Left cardiac atrium (tissue), 4 donors: ENCODE data around the gene FAM124B. TPM values are rescaled to one million over a fixed set of nuclear protein-coding genes. Genes with fewer than 3 reads are reported as not detected.

Experiments
- ATAC-seq, 2 donors: fragments of 200-7000 bp; cut with Tn5 transposase; one replicate each; pipeline ENCODE4 v1.9.1; 2020; ENCODE audit warnings: mild to moderate bottlenecking in 2 of 2, moderate library complexity in 2 of 2
- DNase-seq: peaks from one replicate; pipeline ENCODE4 v3.0.0-alpha.2; 2020
- intact Hi-C, 2 donors: fragments of 100-400 bp; cut with DNase I; formaldehyde crosslinking; loops; one replicate each; pipeline versions ENCODE4 v1.14.1 to v1.15.1; 2022 to 2023
- long read RNA-seq: library from polyadenylated mRNA; unstranded; transcript quantifications from one replicate; pipeline ENCODE4 v2.0.0, GENCODE V29; 2021
- total RNA-seq, 2 donors: library from RNA; stranded (reverse); fragmentation: NEBNext Ultra II Directional; extraction: Animal tissue kit (Norgen Biotek cat#: 25700); gene quantifications; one replicate each; pipeline ENCODE4 v1.2.1, GENCODE V29; 2021
- donor health status: DM: no; HTN: yes; CAD: no.
- donor health status: DM: no; HTN: yes; CAD: no; lungs with severe emphysema.
- donor health status: DM: yes; HTN: yes; CAD: no.
- donor health status: Dilated cardiomyopathy.

The FAM124B gene, protein sequence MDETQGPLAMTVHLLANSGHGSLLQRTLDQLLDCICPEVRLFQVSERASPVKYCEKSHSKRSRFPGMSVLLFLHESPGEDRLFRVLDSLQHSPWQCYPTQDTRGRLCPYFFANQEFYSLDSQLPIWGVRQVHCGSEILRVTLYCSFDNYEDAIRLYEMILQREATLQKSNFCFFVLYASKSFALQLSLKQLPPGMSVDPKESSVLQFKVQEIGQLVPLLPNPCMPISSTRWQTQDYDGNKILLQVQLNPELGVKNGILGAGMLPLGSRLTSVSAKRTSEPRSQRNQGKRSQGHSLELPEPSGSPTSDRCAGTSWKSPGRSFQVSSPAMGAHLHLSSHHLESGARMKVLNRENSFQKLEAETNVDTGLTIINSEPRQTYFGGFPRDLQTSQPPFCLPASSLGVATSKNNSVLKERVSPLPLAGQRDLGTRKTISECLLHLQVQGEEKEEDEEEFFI
- total RNA-seq, result 1 to 10 TPM; 1.3 to 2.7 TPM
- long read RNA-seq, transcript FAM124B-203 (2 exons, 2,509 nt), result major isoform, 5 of 7 reads
- long read RNA-seq, partial matches to known transcripts, result 0 of 7 reads
- long read RNA-seq, other reads (novel, unspliced or antisense), result 0 of 7 reads

- intact Hi-C loops, result no loop called here
- peak; percentile 74 for DNase-seq
- ATAC-seq, result peak; percentile 82 to 89
Measured at GRCh38 chr2:224401641-224402342, at the start of gene FAM124B. FAM124B (minus strand) TSS chr2:224402107; CDS start chr2:224401768, 339 bp downstream.

GRCh38 chr2:224449212-224450147, 47.6 kb upstream of the FAM124B start:
- DNase-seq, result no peak
- ATAC-seq, result no peak
- intact Hi-C loops, result loop anchor here (5.0 to 10.0 kb wide), 2 partner anchors 82 to 85 kb away; no protein-coding TSS in a partner anchor

DNA sequence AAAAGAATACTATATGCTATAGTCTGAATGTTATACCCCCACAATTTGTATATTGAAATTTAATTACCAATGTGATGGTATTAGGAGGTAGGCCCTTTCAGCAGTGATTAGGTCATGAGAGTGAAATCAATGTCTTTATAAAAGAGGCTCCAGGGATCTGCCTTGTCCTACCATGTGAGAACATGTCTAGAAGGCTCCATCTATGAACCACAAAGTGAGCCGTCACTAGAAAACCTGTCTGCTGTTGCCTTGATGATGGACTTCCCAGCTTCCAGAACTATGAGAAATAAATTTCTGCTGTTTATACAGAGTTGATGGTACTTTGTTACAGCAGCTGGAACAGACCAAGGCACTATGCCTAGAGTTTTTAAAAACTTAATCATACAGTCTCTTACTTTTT, 46.3 kb upstream of the FAM124B start:
- intact Hi-C loops, result loop anchor here in 1 of 2 donors (5.0 kb wide), 1 partner anchor 81 kb away; no protein-coding TSS in a partner anchor
- DNase-seq, result no peak
- ATAC-seq, result no peak

GRCh38 chr2:224444783-224445182, 42.9 kb upstream of the FAM124B start:
- ATAC-seq (no peak), DNase-seq (no peak)
- intact Hi-C loops, result loop anchor here in 1 of 2 donors (5.0 kb wide), 1 partner anchor 77 kb away; no protein-coding TSS in a partner anchor

GRCh38 chr2:224444021-224444420, 42.1 kb upstream of the FAM124B start:
- no peak for DNase-seq
- no peak for ATAC-seq
- intact Hi-C loops, result no loop called here

DNA sequence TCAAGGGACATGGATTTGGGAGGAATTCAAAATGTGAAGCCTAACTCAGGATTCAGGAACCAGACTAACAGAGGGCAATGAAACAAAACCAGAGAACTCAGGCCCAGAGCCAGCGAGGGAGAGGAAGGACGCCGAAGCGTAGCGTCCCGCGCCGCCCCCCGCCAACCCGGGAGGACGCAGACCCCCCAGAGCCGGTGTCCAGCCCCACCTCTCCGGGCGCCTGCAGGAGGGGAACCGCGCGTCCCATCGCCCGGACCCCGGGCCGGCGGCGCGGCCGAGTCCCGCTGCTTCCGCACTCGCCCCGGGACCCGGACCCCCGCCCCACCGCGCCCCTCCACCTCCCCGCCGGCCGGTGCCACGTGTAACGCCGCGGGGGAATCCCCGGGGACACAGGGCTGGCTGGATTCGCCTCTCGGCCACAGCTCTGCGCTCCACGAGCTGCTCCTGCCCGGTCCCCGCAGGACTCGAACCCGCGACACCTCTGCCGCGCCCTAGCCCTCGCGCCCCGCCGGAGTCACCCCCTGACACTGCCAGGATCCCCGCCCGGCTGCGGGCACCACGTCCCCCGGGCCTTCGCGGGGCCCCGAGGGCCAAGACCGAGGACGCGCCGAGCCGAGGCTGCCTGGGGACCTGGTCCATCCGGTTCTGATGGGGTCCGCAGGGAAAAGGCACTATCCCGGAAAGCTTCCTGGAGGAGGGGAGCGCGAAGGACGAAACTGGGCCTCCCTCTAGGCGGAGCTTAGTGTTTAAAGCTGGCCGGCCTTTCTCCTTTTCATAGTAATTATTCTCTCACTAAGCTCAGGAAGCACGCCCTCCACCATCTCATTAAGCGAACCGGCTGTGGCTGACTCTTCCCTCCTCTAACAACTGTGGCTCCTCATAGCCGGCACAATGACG, 40.4 kb upstream of the FAM124B start:
- ATAC-seq (peak; percentile 38 to 68), DNase-seq (no peak)
- intact Hi-C loops, result no loop called here

GRCh38 chr2:224440988-224441387, 39.1 kb upstream of the FAM124B start:
- ATAC-seq, result no peak
- intact Hi-C loops, result no loop called here

DNA sequence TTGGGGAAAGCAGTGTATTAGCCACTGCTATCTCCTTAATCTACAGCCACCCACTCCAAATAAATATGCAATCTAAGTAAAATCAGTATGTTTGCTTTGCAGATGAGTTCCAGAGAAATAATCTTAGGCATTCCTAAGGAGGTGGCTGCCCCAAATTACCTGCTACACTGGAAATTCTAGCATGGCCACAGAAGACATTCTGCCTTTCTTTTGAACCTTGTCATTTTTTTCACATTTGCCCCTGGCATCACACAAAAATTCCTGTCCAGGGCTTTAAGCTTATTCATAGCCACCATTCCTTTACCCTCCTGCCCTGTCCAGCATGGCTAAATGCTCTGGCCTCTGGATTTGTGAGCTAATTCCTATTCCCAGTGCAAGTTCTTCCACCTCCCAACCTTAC, 36.8 kb upstream of the FAM124B start:
- ATAC-seq, result no peak
- DNase-seq, result no peak
- intact Hi-C loops, result no loop called here

More at GRCh38 chr2:224440988-224441387, 39.1 kb upstream of the FAM124B start:
- DNase-seq, result no peak

GRCh38 chr2:224436634-224437033, 34.7 kb upstream of the FAM124B start:
- DNase-seq (no peak), ATAC-seq (no peak)
- intact Hi-C loops, result no loop called here

DNA sequence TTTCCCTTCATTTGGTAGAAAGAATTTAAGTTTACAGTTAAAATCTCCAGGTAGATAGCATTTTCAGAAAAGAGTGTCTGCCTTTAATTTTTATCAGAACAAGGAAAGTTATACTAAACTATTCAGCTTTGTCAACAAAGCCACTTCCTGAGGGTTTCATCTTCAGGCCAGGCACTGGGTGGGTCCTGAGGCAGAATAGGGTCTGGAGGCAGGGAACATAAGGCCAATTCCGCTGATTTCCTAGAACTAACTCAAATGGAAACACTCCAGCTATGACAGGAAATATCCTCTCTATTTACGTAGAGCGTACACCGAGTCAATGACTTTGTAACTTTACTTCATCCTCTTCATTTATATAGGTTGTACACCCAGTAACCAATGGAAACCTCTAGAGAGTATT, 32.7 kb upstream of the FAM124B start:
- intact Hi-C loops, result no loop called here
- DNase-seq (no peak), ATAC-seq (no peak)

DNA sequence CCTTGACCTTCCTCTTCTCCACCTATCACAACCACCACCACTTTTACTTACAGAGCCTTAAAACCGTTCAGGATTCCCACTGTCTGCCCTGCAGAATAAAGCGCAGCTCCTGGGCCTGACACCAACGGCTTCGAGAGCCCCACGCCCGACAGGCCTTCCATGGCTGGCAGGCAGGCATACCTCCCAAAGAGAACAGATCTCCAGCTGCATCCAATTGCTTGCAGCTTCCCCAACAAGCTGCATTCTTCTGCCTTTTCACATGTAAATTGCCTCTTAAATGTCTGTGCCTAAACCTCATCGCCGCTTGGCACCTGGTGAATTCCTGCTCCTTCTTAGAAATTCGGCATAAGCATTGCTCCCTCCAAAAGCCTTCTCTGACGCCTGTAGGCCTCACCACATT, 31.5 kb upstream of the FAM124B start:
- no peak for ATAC-seq
- no peak for DNase-seq
- intact Hi-C loops, result no loop called here

GRCh38 chr2:224432003-224432579, 30.2 kb upstream of the FAM124B start:
- intact Hi-C loops, result no loop called here
- DNase-seq, result no peak
- no peak for ATAC-seq

DNA sequence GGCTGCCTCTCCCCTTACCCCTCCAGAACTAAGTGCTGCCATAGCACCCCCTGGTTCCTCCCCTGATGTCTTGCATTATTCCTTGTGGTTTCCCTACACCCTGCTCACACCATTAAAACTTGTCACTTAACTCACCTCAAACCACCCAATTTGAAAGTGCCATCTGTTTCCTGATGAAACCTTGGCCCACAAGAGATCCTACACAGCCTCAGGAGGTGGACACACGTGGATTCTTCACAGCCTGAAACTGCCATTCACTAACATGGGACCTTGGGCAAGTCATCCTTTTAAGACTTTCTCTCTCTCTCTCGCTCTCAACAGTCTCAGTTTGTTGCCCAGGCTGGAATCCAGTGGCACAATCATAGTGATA, 27.5 kb upstream of the FAM124B start:
- no peak for DNase-seq
- intact Hi-C loops, result no loop called here
- ATAC-seq, result no peak

DNA sequence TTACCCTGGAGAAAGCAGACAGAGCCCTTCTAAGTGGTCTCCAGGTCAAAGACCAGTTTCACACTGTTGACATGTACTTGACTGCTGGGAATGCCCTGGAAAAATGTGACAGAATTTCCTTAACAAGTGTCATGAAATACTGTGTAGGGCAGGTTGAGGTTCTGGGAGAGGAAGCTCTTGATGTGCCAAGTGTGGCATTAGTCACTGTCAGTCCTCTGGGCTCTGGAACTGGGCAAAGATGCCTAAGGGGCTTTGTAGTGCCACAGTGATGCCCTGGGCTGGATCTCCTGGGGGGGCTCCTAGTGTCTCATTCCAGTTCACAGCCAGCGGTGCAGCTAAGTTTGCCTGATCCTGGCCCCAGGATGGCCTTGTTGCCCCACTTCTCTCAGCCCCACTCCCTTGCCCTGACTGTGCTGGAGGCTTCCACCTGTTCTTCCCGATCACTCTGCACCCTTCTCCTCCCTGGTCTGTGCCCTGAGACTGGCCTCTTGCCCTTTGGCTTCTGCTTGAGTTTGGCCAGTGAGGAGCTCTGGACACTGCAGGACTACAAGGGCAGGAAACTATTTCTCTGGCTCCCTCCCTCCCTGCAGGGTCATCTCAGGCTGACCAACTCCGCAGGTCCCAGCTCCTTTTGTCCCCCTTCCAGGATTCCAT, 27.0 kb upstream of the FAM124B start:
- no peak for ATAC-seq
- intact Hi-C loops, result no loop called here
- no peak for DNase-seq

DNA sequence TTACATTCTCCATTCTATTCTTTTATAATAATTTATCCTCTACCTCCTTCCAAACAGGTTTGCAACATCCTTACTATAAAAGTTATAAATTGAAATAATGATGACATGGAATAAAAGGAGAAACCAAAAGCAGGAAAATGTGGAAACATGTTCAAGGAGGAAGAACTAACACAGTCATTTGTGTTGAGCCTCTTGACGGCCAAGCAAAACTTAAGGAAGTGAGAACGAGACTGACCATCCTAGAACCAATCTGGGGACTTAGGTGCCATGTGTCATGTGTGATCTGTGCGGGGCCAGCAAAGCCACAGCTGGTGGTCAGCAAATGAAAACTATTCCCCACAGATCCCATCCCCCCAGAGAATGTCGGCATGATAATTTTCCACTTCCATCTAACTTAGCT, 25.6 kb upstream of the FAM124B start:
- ATAC-seq, result no peak
- intact Hi-C loops, result no loop called here
- no peak for DNase-seq

- DNase-seq (no peak), ATAC-seq (no peak)
- intact Hi-C loops, result no loop called here
Measured at GRCh38 chr2:224426656-224427055, 24.7 kb upstream of the FAM124B start.

DNA sequence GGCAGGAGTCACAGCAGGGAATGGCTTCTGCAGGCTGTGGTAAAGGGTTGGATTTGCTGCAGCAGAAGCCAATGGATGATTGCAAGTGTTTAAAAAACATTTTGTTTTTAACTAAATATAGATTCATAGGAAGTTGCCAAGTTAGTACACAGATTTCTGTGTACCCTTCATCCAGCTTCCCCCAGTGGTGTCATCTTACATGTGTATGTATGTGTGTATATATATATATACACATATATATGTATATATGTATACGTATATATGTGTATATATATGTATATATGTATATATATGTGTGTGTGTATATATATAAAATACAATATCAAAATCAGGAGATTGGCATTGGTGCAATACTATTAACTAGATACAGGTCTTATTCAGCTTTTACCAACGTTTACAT, 19.2 kb upstream of the FAM124B start:
- intact Hi-C loops, result no loop called here
- ATAC-seq, result no peak
- no peak for DNase-seq
